ENCODE measurements around the gene ARHGAP24.

The ARHGAP24 gene

DNA sequence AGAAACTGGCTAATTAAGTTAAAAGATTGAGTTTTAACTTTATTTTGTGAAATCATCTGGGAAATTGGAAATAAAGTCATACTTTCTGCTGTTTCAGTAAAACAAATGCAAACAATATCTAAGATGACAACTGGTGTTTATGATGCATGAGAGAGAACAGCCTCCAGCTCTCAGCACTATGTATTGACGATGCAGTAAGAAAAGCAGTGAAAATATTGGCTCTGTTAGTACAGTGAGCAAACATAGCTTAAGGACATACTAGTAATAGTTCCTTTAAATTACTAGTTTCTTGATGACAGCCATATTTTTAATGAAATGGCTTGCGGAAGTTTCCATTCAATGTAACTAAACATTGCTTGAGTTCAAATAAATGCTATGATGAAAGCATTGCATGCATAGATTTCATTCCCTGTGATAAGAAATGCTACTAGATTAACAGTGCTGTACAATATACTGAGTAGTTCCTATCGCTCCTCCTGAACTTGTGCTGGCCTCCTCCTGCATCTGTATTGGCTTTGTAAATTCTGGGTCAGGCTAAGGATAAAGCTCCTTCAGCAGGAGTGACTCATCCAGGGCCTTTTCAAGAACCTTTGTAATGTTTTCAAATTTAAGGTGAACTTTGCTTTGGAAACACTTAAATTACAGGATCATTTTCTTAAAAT lies 11.6 kb downstream of the ARHGAP24 start:
- H3K4me3 ChIP-seq (ENCODE audit: low read length), result no peak overlapping the region

DNA sequence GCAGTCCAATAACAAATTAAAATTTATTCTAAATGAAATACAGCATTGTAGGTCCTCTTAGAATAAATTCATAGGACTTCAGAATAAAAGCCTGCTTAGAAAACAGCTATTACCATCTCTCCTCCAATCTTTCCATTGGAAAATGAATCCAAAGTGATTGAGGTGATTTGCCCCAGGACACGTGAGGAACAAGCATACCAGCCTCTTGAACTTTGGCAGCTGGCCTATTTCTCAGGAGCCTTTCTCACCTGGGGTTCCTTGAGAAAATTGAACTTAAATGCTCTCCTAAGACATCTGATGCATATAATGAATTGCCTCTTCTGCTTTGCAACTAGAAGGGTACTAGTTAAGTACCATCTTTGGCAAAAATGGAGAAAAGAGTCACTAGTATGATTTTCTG lies 13.5 kb downstream of the ARHGAP24 start:
- H3K27me3 ChIP-seq (ENCODE audit: insufficient read depth, low read length), result no peaks in the 10 kb centered on the region
- peaks cover 19% of the 10 kb centered on the region; the same call in 1 of the 2 replicates for H3K4me1 ChIP-seq (ENCODE audit: insufficient read depth, low read length)
- WGBS, result 89% methylated on average over 1 of the region's 1 CpG

More for the DNA sequence above, 11.6 kb downstream of the ARHGAP24 start:
- 94% methylated on average over 3 of the region's 3 CpGs for WGBS
- Histone ChIP-seq H3K27me3 (ENCODE audit: insufficient read depth, low read length) (no peaks in the 10 kb centered on the region), H3K4me1 (ENCODE audit: insufficient read depth, low read length) (peaks cover 19% of the 10 kb centered on the region; the same call in 1 of the 2 replicates), H3K36me3 (ENCODE audit: insufficient read depth, low read length) (no peaks in the 10 kb centered on the region), H3K27ac (ENCODE audit: low read depth, low read length) (no peak overlapping the region), H3K9me3 (ENCODE audit: insufficient read depth, low read depth, low read length) (no peaks in the 10 kb centered on the region), H3K9ac (ENCODE audit: low read depth, low read length) (no peak overlapping the region)

DNA sequence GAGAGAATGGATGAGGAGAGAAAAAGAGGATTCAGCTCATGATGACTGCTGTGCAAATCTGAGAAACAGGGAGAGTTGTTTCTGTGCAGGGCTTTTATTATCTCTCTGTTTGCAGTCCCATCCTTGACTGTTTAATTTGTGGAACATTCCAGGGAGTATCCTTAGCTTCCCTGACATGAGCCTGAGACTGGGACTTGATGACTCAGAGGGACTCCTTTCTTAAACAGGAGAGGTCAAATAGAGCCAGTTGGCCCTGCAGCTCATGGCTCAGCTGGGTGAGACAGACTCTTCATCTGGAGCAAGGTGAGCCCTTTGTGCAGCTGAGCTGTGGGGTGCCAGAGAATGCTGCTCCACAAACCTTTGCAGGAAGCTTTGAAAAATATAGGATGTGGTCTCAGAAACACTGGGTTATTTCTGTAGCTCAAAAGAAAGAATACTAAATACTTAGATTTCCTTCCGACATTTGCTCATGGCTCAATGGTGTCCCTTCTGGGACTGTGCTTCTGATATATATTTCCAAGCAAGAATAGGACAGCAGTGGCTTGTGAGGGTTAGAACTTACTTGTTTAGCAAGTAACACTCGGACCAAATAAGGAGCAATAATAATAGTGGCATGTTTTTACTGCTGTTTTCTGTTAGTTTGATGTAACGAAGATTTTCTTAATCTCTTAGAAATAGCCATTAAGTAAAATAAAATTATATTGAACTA lies 14.5 kb downstream of the ARHGAP24 start:
- 98% methylated on average over 3 of the region's 3 CpGs for WGBS
- H3K27me3 ChIP-seq (ENCODE audit: insufficient read depth, low read length), result no peaks in the 10 kb centered on the region
- H3K4me1 ChIP-seq (ENCODE audit: insufficient read depth, low read length), result peaks cover 19% of the 10 kb centered on the region; the same call in 1 of the 2 replicates
- H3K9ac ChIP-seq (ENCODE audit: low read depth, low read length), result no peak overlapping the region
- H3K36me3 ChIP-seq (ENCODE audit: insufficient read depth, low read length), result no peaks in the 10 kb centered on the region
- no peaks in the 10 kb centered on the region for H3K9me3 ChIP-seq (ENCODE audit: insufficient read depth, low read depth, low read length)
- H3K4me3 ChIP-seq (ENCODE audit: low read length), result no peak overlapping the region
- 0 out of 2 replicates have a peak overlapping the region, but pooled peaks have one; percentile 1 for H3K27ac ChIP-seq (ENCODE audit: low read depth, low read length)

More for the DNA sequence above, 13.5 kb downstream of the ARHGAP24 start:
- Histone ChIP-seq H3K9me3 (ENCODE audit: insufficient read depth, low read depth, low read length) (no peaks in the 10 kb centered on the region), H3K36me3 (ENCODE audit: insufficient read depth, low read length) (no peaks in the 10 kb centered on the region), H3K4me3 (ENCODE audit: low read length) (no peak overlapping the region), H3K27ac (ENCODE audit: low read depth, low read length) (peak overlapping the region; percentile 1; the same call in 1 of the 2 replicates), H3K9ac (ENCODE audit: low read depth, low read length) (no peak overlapping the region)

DNA sequence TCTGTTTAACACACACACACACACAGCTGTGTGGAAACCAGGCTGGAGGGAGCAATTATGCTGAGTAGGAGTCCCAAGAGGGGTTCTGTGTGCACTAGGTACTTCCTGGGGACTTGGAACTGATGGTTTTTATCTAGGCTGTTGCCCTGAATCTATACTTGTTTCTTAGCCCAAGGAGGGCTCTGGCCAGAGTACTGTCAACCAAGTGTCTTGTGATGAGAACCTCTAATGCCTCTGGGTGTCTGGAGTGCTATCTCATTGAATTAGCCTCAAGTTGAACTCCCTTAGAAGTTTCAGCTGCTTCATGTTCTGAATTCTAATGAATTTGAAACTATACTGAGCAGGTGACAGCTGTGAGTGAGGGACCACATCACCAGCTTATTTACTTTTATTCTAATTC lies 16.6 kb downstream of the ARHGAP24 start:
- H3K36me3 ChIP-seq (ENCODE audit: insufficient read depth, low read length), result no peaks in the 10 kb centered on the region
- no peaks in the 10 kb centered on the region for H3K27me3 ChIP-seq (ENCODE audit: insufficient read depth, low read length)
- no peak overlapping the region for H3K4me3 ChIP-seq (ENCODE audit: low read length)
- H3K4me1 ChIP-seq (ENCODE audit: insufficient read depth, low read length), result peaks cover 19% of the 10 kb centered on the region; the same call in 1 of the 2 replicates
- H3K9me3 ChIP-seq (ENCODE audit: insufficient read depth, low read depth, low read length), result no peaks in the 10 kb centered on the region
- H3K9ac ChIP-seq (ENCODE audit: low read depth, low read length), result no peak overlapping the region
- H3K27ac ChIP-seq (ENCODE audit: low read depth, low read length), result no peak overlapping the region

DNA sequence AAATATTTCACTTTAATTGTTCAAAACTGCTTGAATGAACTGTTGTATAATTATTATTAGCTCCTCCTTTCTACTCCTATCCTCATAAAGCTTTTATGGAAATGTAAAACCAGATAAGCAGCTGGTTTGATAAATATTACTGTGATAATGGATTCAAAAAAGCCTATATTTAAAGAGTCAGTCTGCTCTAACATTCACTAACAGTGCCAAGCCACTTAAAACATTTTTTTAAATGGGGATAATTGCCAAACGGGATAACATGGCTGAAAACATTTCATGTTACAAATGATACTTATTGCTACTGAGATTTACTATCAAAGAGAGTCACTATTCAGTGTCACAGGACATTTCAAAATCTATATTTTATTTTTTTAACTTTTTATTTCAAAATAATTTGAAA lies 17.4 kb downstream of the ARHGAP24 start:
- H3K4me1 ChIP-seq (ENCODE audit: insufficient read depth, low read length), result peaks cover 19% of the 10 kb centered on the region; the same call in 1 of the 2 replicates

DNA sequence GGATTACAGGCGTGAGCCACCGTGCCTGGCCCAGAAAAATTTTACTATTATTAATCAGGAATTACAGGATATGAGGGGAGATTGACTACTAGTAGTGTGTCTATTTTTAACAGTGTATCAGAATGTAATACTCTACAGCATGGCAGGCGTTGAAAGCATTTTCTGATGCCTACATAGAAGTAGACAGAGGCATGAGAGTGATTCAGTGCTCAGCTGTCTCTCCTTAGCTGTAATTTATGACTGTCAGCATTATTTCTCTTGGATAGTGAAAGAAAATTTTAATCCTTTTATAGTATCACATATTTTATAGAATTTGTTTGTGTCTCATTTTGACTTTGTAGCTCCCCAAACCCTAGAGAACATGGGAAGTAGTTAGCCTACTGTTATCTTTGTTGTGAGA lies 20.7 kb downstream of the ARHGAP24 start:
- Histone ChIP-seq H3K9me3 (ENCODE audit: insufficient read depth, low read depth, low read length) (no peaks in the 10 kb centered on the region), H3K4me3 (ENCODE audit: low read length) (no peak overlapping the region), H3K27me3 (ENCODE audit: insufficient read depth, low read length) (no peaks in the 10 kb centered on the region), H3K36me3 (ENCODE audit: insufficient read depth, low read length) (no peaks in the 10 kb centered on the region), H3K9ac (ENCODE audit: low read depth, low read length) (no peak overlapping the region), H3K27ac (ENCODE audit: low read depth, low read length) (no peak overlapping the region), H3K4me1 (ENCODE audit: insufficient read depth, low read length) (no peaks in the 10 kb centered on the region)
- WGBS, result 95% methylated on average over 3 of the region's 3 CpGs

More for the DNA sequence above, 17.4 kb downstream of the ARHGAP24 start:
- Histone ChIP-seq H3K4me3 (ENCODE audit: low read length) (no peak overlapping the region), H3K9ac (ENCODE audit: low read depth, low read length) (no peak overlapping the region), H3K36me3 (ENCODE audit: insufficient read depth, low read length) (no peaks in the 10 kb centered on the region), H3K27me3 (ENCODE audit: insufficient read depth, low read length) (no peaks in the 10 kb centered on the region), H3K9me3 (ENCODE audit: insufficient read depth, low read depth, low read length) (no peaks in the 10 kb centered on the region), H3K27ac (ENCODE audit: low read depth, low read length) (no peak overlapping the region)
- 80% methylated on average over 1 of the region's 1 CpG for WGBS

DNA sequence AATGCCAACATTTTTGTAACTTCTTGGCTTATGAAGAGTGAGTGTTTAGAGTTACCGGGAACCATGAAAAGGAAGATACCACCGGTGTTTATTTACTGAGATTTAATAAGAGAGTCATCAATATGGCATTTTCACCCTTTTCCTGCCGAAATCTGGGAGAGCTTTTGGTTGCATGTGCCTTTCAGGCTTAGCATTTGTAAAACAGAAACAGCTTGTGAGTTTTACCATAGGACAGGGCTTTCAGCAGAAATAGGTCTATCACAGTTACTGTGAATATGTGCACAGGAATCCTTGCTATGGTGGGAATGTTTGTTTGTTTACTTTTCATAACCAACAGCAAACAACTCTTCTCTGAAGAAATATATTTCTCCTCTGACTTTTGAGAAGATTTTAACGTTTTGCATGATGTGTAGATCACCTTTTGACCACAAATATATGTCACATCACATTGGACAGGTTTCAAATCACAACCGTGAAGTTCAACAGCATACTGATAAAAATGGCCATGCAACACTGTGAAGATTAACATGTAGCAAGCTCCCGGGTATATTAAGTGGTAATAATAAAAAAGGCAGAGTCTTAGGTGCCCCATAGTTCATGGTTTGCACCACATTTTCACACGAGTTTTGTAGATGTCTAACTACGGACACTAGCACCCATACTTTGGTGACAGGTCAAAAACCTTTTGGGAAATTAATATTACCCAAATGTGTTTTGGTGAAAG lies 21.3 kb downstream of the ARHGAP24 start:
- Histone ChIP-seq H3K9ac (ENCODE audit: low read depth, low read length) (no peak overlapping the region), H3K27ac (ENCODE audit: low read depth, low read length) (no peak overlapping the region), H3K27me3 (ENCODE audit: insufficient read depth, low read length) (no peaks in the 10 kb centered on the region), H3K4me1 (ENCODE audit: insufficient read depth, low read length) (no peaks in the 10 kb centered on the region), H3K4me3 (ENCODE audit: low read length) (no peak overlapping the region), H3K9me3 (ENCODE audit: insufficient read depth, low read depth, low read length) (no peaks in the 10 kb centered on the region), H3K36me3 (ENCODE audit: insufficient read depth, low read length) (no peaks in the 10 kb centered on the region)
- WGBS, result 95% methylated on average over 8 of the region's 8 CpGs

DNA sequence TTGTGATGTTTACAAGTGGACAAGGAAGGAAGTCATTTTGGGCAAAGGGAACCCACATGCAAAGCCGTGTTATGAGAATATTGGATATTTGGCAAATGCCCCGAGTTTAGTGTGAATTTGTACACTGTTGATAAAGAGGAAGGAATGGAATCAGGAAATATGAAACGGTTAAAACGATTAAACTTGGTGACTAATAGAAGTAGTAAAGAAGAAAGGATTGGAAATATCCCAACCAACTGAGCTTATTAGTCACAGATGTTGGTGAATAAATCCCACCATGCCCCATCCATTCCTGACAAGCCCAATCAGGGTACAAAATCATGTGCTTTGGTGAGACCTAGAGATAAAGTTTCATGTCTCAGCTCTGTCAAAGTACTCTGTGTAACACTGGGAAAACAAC lies 22.0 kb downstream of the ARHGAP24 start:
- WGBS, result 94% methylated on average over 4 of the region's 4 CpGs
- no peak overlapping the region for H3K27ac ChIP-seq (ENCODE audit: low read depth, low read length)
- H3K9ac ChIP-seq (ENCODE audit: low read depth, low read length), result no peak overlapping the region
- H3K36me3 ChIP-seq (ENCODE audit: insufficient read depth, low read length), result no peaks in the 10 kb centered on the region
- H3K4me3 ChIP-seq (ENCODE audit: low read length), result no peak overlapping the region
- H3K9me3 ChIP-seq (ENCODE audit: insufficient read depth, low read depth, low read length), result no peaks in the 10 kb centered on the region
- no peaks in the 10 kb centered on the region for H3K27me3 ChIP-seq (ENCODE audit: insufficient read depth, low read length)
- H3K4me1 ChIP-seq (ENCODE audit: insufficient read depth, low read length), result no peaks in the 10 kb centered on the region

DNA sequence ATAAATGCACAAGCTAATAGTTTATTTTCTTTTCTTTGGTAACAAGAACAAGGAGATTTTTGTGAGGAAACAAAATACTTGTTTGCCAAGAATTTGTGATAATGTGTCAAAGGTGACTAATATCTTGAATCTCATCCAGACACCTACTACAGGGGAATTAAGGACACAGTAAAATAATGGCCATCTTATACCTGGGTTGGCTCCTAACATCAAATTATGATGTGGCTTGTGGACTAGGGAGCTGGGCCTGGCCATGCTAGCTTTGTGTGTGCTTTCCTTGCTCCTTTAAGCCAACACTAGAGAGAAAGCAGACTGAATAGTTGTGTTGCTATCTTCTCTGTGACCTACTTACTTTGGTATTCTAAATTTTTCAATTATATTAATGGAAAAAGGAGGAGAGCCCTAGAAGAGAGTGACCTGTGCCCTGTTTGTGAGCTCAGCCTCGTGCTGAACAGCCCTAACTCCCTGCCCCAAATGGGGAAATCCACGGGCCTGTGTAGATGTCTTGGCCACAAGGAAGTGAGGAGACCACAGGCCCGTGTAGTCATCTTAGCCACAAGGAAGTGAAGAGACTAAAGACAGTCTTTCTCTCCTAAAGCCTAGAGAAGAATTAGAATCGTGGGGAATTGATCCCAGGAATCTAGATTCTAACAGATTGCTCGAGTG lies 23.3 kb downstream of the ARHGAP24 start:
- no peaks in the 10 kb centered on the region for H3K36me3 ChIP-seq (ENCODE audit: insufficient read depth, low read length)
- no peak overlapping the region for H3K27ac ChIP-seq (ENCODE audit: low read depth, low read length)
- H3K9ac ChIP-seq (ENCODE audit: low read depth, low read length), result no peak overlapping the region
- H3K27me3 ChIP-seq (ENCODE audit: insufficient read depth, low read length), result no peaks in the 10 kb centered on the region
- H3K4me3 ChIP-seq (ENCODE audit: low read length), result no peak overlapping the region
- H3K9me3 ChIP-seq (ENCODE audit: insufficient read depth, low read depth, low read length), result no peaks in the 10 kb centered on the region
- WGBS, result 87% methylated on average over 4 of the region's 5 CpGs
- H3K4me1 ChIP-seq (ENCODE audit: insufficient read depth, low read length), result no peaks in the 10 kb centered on the region

DNA sequence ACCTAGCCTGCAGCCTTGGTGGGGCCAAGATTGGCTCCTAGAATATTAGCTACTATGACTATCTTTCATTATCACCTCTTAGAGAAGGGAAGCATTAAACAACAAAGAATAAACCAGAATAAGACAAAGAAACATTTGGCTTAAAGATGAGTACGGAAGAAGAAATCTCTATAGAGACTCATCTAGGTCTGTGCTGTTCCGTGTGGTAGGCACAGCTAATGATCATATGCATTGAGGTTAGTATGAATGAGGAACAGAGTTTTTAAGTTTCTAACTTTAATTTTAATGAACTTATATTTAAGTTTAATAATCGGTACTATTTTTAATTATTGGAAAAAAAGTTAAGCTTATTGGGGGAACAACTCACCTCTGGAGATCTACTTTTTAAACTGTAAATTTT lies 24.6 kb downstream of the ARHGAP24 start:
- H3K27ac ChIP-seq (ENCODE audit: low read depth, low read length), result no peak overlapping the region
- H3K36me3 ChIP-seq (ENCODE audit: insufficient read depth, low read length), result no peaks in the 10 kb centered on the region
- H3K9ac ChIP-seq (ENCODE audit: low read depth, low read length), result no peak overlapping the region
- no peaks in the 10 kb centered on the region for H3K4me1 ChIP-seq (ENCODE audit: insufficient read depth, low read length)
- H3K27me3 ChIP-seq (ENCODE audit: insufficient read depth, low read length), result no peaks in the 10 kb centered on the region
- WGBS, result 97% methylated on average over 2 of the region's 3 CpGs
- no peaks in the 10 kb centered on the region for H3K9me3 ChIP-seq (ENCODE audit: insufficient read depth, low read depth, low read length)
- H3K4me3 ChIP-seq (ENCODE audit: low read length), result no peak overlapping the region

All from HUES64 (cell line).